GM12875 (cell line): ENCODE results near the gene YKT6.

ENCODE experiments used
- H3K4me3 ChIP-seq: one replicate; pipeline ENCODE4 v1.5.1; 2011; ENCODE audit warnings: low read depth, low read length, control low read depth
- TF ChIP-seq, protein P1 (sequence below): IDR thresholded peaks from 2 replicates; pipeline ENCODE4 v1.5.1; 2011; ENCODE audit warnings: low read depth, mild to moderate bottlenecking, control low read depth, inconsistent platforms, low read length, moderate library complexity, borderline replicate concordance; ENCODE audit not compliant: insufficient read depth

YKT6 gene

DNA sequence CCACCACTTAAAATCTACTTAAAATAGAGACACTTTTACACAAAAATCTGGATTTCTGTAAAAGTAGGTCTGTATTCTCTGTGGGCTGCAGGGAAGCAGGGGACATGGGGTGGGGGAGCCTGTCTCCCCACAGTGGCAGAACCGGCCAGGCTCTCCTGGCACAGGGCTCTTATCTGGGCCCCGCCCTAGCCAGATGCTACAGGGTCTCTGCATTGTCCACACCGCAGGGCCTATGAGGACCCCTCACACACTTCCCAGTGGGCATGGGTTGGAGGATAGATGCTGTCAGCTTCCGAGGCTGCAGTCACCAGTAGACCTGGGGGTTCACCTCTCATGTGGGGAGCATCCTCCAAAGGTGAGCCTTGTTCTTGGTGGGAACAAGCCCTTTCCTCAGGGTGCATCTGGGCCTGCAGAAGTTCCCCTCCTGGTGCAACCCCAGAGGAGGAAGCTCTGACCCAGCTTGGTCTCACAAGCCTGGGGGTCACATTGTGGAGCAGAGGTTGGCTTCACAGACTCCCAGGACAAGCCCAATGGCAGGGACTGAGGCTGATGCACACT lies 44.2 kb upstream of the YKT6 start:
- TF ChIP-seq, protein P1, sequence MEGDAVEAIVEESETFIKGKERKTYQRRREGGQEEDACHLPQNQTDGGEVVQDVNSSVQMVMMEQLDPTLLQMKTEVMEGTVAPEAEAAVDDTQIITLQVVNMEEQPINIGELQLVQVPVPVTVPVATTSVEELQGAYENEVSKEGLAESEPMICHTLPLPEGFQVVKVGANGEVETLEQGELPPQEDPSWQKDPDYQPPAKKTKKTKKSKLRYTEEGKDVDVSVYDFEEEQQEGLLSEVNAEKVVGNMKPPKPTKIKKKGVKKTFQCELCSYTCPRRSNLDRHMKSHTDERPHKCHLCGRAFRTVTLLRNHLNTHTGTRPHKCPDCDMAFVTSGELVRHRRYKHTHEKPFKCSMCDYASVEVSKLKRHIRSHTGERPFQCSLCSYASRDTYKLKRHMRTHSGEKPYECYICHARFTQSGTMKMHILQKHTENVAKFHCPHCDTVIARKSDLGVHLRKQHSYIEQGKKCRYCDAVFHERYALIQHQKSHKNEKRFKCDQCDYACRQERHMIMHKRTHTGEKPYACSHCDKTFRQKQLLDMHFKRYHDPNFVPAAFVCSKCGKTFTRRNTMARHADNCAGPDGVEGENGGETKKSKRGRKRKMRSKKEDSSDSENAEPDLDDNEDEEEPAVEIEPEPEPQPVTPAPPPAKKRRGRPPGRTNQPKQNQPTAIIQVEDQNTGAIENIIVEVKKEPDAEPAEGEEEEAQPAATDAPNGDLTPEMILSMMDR: no peak

DNA sequence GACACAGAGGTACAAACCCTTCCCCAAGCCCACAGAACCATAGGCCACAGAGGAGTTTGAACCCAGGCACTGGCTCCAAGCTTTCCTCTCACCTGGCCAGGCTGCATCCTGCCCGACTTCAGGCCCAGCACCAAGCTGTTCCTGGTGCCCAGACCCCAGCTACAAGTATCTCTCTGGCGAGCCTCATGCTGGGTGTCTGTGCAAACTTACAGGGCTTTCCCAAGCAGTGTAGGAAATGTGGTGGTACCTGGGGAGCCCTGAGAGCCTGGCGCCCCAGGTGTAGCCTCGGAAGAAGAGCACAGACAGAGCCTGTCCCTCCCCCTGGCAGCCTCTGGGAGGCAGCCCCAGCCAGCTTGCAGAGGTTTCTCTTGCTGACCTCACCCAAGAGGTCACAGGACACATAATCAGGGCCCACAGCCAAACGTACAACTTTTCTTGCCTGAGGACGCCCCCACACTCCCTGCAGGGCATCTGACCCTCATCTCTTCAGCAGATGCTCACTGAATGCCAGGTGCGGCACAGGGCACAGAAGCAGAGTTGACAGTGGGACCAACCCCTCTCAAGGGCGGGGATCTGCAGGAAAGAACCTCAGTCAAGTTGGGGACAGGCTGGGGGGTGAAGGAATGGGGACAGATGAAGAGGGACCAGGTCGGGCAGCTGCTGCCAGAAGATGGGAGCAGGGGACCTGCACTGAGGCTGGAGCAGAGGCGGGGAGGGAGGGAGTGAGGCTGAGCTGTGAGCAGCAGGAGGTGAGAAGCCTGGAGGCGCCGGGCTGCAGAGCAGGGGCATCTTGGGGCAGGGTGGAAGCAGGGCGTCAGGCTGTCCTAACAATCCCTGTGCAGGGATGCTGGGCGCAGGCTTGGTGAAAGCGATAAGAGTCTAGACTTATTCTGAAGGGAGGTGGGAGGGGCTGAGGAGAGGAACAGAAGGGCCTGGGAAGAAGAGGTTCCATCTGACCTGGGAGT lies 43.4 kb upstream of the YKT6 start:
- TF ChIP-seq, protein P1: no peak
- no peak overlapping the region for H3K4me3 ChIP-seq

More for the DNA sequence above, 44.2 kb upstream of the YKT6 start:
- no peak overlapping the region for H3K4me3 ChIP-seq

DNA sequence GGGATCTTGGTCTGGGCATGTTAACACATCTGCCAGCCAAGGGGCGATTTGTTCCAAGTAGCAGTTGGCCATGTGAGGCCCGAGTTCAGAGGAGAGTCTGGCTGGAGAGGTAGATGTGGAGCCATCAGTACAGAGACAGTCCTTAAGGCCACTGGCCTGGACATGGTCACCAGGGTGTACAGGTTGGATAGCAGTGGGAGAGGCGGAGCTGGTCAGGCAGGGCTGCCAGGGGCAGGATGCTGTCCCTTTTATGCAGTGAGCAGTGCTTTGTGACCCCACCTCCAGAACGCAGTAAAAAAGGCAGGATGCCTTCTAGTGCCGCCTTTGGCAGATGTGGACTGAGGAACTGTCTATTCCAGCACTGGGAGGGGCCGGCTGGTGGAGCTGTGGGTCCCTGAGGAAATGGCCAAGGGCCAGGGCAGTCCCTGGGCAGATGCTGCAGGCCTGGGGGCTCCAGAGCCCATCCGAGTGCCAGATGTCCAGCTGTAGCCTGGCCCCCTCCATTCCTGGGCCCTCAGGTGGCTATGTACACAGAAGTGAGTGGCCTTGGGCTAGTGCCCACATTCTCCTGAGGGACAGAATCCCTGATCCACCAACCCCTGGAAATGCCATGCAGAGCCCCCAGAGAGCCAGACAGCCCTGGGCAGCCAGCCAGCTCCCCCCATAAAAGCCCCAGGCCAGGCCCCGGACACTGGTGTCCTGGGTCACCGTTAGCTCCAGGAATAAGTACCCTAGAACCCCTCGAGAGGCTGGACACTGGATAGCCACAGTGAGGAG lies 42.5 kb upstream of the YKT6 start:
- TF ChIP-seq, protein P1: no peak
- H3K4me3 ChIP-seq: no peak overlapping the region

DNA sequence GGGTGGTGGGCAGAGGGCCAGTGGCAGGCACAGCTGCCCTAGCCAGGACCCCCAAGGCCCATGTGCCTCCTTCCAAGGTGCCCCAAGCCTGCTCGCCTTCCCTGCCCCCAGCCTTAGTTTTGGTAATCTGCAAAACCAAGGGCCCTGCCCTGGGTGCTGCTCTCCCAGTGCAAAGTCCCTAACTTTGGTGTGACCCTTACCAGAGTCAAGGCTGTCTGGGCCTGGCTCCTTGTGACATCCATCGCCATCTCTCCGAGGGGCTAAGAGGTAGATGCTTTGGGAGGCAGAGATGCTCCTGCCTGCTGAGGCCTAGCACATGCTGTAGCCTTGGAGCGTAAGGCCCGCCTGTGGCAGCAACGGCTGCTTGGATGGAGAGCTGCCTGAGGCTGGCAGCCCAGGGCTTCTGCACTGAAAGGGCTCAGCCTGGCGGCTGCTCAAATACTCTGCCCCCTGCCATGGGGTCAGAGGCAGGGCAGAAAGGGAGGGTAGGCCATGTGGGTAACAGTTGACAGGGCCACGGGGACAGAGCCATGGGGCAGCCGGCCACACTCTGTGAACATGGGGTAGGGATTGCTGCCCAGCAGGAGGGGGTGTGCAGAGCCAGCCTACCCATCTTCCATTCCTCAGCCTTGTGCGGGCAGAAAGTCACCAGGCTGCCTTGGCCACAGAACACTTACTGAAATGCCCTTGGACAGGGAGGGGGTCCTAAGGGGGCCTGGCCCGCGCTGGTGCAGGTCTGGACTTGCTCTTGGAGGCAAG lies 41.7 kb upstream of the YKT6 start:
- H3K4me3 ChIP-seq: no peak overlapping the region
- TF ChIP-seq, protein P1: no peak

DNA sequence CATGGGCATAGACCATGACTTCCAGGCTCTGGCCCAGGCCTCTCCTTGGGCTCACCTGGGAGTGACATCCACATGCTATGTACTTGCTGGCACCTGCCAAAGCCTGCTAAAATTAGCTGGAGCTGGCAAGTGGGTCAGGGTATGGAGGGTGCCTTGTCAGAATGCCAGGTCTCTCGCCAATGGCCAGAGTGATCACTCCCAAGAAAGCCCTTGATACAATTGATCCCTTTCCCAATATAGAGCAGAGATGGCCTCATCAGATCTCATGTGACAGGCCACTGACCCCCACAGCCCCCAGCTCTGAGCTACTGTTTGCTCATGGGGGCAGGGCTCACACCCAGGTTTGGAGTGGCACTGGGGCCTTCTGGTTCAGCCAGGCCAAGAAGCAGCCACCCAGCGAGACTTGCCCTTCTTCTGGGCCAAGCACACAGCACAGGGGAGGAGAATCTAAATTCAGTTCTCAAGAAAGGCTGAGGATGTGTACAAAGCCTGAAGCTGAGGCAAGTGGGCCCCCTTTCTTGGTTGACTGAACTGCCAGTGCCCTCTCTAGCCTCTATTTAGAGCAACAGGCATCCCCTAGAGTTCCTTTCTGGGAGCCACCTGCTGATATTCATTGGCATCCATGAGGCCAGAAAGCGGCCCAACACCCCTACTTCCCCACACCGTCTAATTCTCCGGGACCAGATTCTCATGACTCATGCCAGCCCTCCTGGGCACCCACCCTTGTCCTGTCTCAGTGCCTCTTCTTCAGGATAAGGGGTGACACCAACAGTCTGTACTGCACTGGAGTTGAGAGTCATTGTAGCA lies 40.8 kb upstream of the YKT6 start:
- no peak overlapping the region for H3K4me3 ChIP-seq
- TF ChIP-seq, protein P1: no peak

DNA sequence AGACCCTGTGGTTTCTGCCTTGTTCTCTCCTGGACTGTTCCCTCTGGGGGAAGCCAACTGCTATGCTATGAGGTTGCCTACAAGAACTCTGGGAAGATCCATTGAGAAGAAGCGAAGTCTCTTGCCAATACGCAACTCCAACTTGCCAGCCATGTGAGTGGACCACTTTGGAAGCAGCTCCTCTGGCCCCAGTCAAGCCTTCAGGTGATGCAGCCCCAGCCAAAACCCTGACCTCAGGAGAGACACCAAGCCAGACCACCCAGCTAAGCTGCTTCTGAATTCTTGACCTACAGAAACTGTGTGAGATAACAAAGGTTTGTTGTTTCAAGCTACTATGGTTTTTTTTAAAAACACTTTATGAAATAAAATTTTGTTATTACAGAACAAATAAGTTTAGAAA lies 39.4 kb upstream of the YKT6 start:
- TF ChIP-seq, protein P1: no peak
- no peak overlapping the region for H3K4me3 ChIP-seq
